ENCODE measurements around the gene KIRREL1. TPM values are rescaled to one million over a fixed set of nuclear protein-coding genes. Genes with fewer than 3 reads are reported as not detected.
A peak's percentile ranks its signal among the peaks of the same experiment; 100 is the strongest.

The KIRREL1 gene
- total and polyA plus RNA-seq, 2 of the 8 experiments (the other 6 are each of a cell fraction or from before 2014, with no cell fraction given): 14.2 to 39.0 TPM

DNA sequence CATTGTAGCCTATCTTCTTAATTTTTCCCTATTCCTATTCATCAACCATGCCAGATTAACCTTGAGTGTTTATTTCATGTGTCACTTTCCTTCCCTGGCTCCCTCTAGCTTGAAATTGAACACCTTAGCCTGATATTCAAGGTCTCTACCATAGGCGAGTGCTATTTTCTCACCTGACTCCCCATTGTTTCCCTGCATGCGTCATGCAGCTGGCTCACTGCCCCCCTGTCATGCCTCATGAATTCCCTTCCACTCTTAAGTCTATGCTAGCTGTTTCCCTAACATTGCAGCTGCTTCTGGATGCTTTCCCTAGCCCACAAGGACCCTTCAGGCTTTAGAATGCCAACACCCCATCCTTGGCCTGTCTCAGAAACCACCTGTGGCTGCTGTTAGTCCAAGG is 130.6 kb downstream of the KIRREL1 start:
- no peaks in the 10 kb centered on the region for H3K9me3 ChIP-seq (ENCODE audit: insufficient read depth in 2 of 2, low read depth in 1 of 2, low read length in 1 of 2)
- H2BK15ac ChIP-seq (ENCODE audit: low read length): 0 out of 2 replicates have a peak overlapping the region, but pooled peaks have one; percentile 81
- no peak for DNase-seq (ENCODE audit: low read depth in 1 of 2, low spot score in 2 of 2)
- H2BK5ac ChIP-seq (ENCODE audit: low read depth, low read length): no peak overlapping the region
- no peak overlapping the region for H4K8ac ChIP-seq (ENCODE audit: extremely low read depth, insufficient read depth, low read length)
- no peaks in the 10 kb centered on the region for H3K79me1 ChIP-seq (ENCODE audit: low read depth, low read length)
- no peaks in the 10 kb centered on the region for H3K79me2 ChIP-seq (ENCODE audit: control insufficient read depth in 1 of 2, insufficient read depth in 2 of 2, low read length in 2 of 2)
- no peak overlapping the region for H3K9ac ChIP-seq (replicated peaks in 1 of 4; ENCODE audit: extremely low read depth in 1 of 4, low read depth in 3 of 4, low read length in 3 of 4)
- H2AFZ ChIP-seq (ENCODE audit: low read length): 0 out of 2 replicates have a peak overlapping the region, but pooled peaks have one; percentile 9
- no peak for FAIRE-seq
- H4K5ac ChIP-seq (ENCODE audit: insufficient read length, low read depth, low read length): no peak overlapping the region
- H3K18ac ChIP-seq (ENCODE audit: extremely low read depth, low read length): no peak overlapping the region
- H2BK120ac ChIP-seq (replicated peaks; ENCODE audit: low read depth, low read length): no peak overlapping the region
- H3K4me3 ChIP-seq (ENCODE audit: extremely low read depth in 1 of 4, insufficient read depth in 2 of 4, low read depth in 3 of 4, low read length in 4 of 4): 0 out of 8 replicates have a peak overlapping the region, but pooled peaks of 1 of the 4 experiments have one; percentile 5
- CTCF ChIA-PET (ENCODE audit: partially characterized antibody): interaction anchor here (0.8 to 38.2 kb wide), 22 partner anchors 20 to 896 kb away, joined by 3 to 2918 read pairs (median 4); partner anchors contain the start of gene KIRREL1
- H3K4me1 ChIP-seq (replicated peaks in 1 of 4; ENCODE audit: control insufficient read depth in 3 of 4, insufficient read depth in 4 of 4, low read length in 3 of 4): peaks cover 0 to 13% (median 8%) of the 10 kb centered on the region in 4 experiments; a peak in 5 of 7 replicates
- H3K23ac ChIP-seq (ENCODE audit: insufficient read length): no peak overlapping the region
- no peaks in the 10 kb centered on the region for H3K36me3 ChIP-seq (ENCODE audit: control insufficient read depth in 2 of 4, insufficient read depth in 4 of 4, low read length in 3 of 4)
- no peak overlapping the region for H3K4ac ChIP-seq (replicated peaks; ENCODE audit: insufficient read length, low read depth, low read length)
- no peak for TF ChIP-seq ZNF274 (IDR thresholded peaks at IDR 0.05; ENCODE audit: borderline replicate concordance, extremely low read depth, low read length)
- H2BK12ac ChIP-seq (ENCODE audit: low read depth, low read length): peak overlapping the region; percentile 53
- POLR2A ChIA-PET (ENCODE audit: partially characterized antibody): interaction anchor here (0.7 to 1.3 kb wide), 3 partner anchors 27 to 161 kb away, joined by 3 to 5 read pairs (median 4); no protein-coding TSS in a partner anchor
- no peak overlapping the region for H2BK20ac ChIP-seq (ENCODE audit: low read length)
- WGBS, 2 experiments (ENCODE audit: extremely low coverage in 1 of 2, insufficient coverage in 1 of 2, insufficient read length in 1 of 2, insufficient replicate concordance in 2 of 2, low coverage in 1 of 2, low lambda C conversion rate in 2 of 2, missing lambda C conversion rate in 1 of 2): 48% methylated on average over 2 of the region's 2 CpGs; no CpG with 5 or more reads in 1 of the 2 experiments
- H2AK5ac ChIP-seq (ENCODE audit: low read depth, low read length): peak overlapping the region; percentile 56; the same call in 1 of the 2 replicates
- H3K23me2 ChIP-seq (ENCODE audit: low read depth, low read length): no peaks in the 10 kb centered on the region
- H3K27me3 ChIP-seq (replicated peaks in 1 of 4; ENCODE audit: control insufficient read depth in 3 of 4, extremely low read depth in 1 of 4, insufficient read depth in 3 of 4, low read length in 3 of 4): no peaks in the 10 kb centered on the region
- no peaks in the 10 kb centered on the region for H4K20me1 ChIP-seq (replicated peaks in 1 of 2; ENCODE audit: control insufficient read depth in 1 of 2, insufficient read depth in 2 of 2, low read length in 2 of 2)
- peak overlapping the region in 1 of 2 experiments; percentile 35; a peak in 1 of 4 replicates for H3K4me2 ChIP-seq (ENCODE audit: insufficient read depth in 1 of 2, low read depth in 2 of 2, low read length in 2 of 2)
- H3K14ac ChIP-seq (ENCODE audit: insufficient read length): no peak overlapping the region
- no peak overlapping the region for H4K91ac ChIP-seq (replicated peaks; ENCODE audit: insufficient read length, low read length)
- H3K56ac ChIP-seq (replicated peaks; ENCODE audit: insufficient read length, low read depth, low read length): no peak overlapping the region
- H3K27ac ChIP-seq (ENCODE audit: low read depth, low read length): no peak overlapping the region
